Measurements from ENCODE around the gene CFAP100. TPM values are rescaled to one million over a fixed set of nuclear protein-coding genes. Genes with fewer than 3 reads are reported as not detected.

CFAP100 gene
- total and polyA plus RNA-seq, 2 of the 4 experiments (the other 2 are of a cell fraction): not detected

DNA sequence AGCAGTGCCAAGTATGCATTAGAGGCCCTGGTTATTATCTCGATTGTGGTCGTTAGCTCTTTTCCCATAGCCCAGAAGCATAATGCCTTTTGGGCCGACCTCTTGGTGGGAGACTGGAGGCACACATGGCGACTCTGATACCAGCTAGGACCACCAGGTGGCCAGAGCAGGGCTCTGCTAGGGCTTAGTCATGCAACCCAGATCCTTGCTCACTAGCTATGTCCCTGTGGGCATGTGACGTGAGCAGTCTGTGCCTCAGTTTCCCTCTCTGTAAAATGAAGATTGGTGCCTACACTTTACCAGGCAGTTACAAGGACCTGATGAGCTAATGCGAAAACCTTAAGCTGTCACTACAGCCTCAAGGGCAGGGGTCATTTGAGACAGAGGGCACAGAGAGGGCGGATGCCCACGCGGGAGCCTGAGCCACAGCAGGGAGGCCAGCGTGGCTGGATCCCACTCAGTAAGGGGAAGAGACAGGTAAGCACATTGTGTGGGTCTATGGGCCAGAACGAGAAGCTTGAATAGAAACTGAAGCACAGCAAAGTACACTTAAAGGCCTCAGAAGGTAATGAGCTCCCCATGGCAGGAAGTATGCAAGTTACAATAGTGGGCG lies 46.3 kb upstream of the CFAP100 start:
- no peak overlapping the region for H4K91ac ChIP-seq (ENCODE audit: insufficient read depth, low read depth, low read length)
- H3K4me1 ChIP-seq (ENCODE audit: control insufficient read depth, insufficient read depth, low read length): no peaks in the 10 kb centered on the region; the same call in 1 of the 2 replicates
- H4K8ac ChIP-seq (ENCODE audit: low read depth in 2 of 2, low read length in 2 of 2): no peak overlapping the region
- POLR2A ChIA-PET (ENCODE audit: unreplicated experiment): interaction anchor here (0.6 kb wide), 1 partner anchor 1224 kb away, joined by 3 read pairs; no protein-coding TSS in a partner anchor
- no peak overlapping the region for H2BK5ac ChIP-seq (ENCODE audit: low read depth, low read length, poor library complexity, severe bottlenecking)
- H3K36me3 ChIP-seq (ENCODE audit: control insufficient read depth, insufficient read depth, low read length): peaks cover 1% of the 10 kb centered on the region; the same call in 1 of the 2 replicates
- H3K79me1 ChIP-seq (ENCODE audit: low read depth in 1 of 2, low read length in 2 of 2): no peaks in the 10 kb centered on the region
- H3K9me3 ChIP-seq (ENCODE audit: control insufficient read depth, insufficient read depth, low read length): no peaks in the 10 kb centered on the region
- no peak overlapping the region for H3K23ac ChIP-seq (ENCODE audit: low read depth, low read length)
- H4K20me1 ChIP-seq (ENCODE audit: insufficient read depth, low read length): no peaks in the 10 kb centered on the region; the same call in 1 of the 2 replicates
- H3K18ac ChIP-seq (ENCODE audit: low read depth, low read length): no peak overlapping the region
- no peak overlapping the region for H4K5ac ChIP-seq (ENCODE audit: low read depth, low read length)
- ATAC-seq (ENCODE audit: low read depth) (no peak), DNase-seq (no peak)
- no peak overlapping the region for H3K4me2 ChIP-seq (ENCODE audit: low read depth, low read length)
- no peak overlapping the region for H2BK15ac ChIP-seq (ENCODE audit: low read depth, low read length)
- no peak overlapping the region for H3K4me3 ChIP-seq (ENCODE audit: insufficient read depth, low read depth, low read length)
- no peak overlapping the region for H2BK120ac ChIP-seq (ENCODE audit: low read depth, low read length)
- H2AK9ac ChIP-seq (replicated peaks; ENCODE audit: low read depth, low read length, poor library complexity): no peak overlapping the region
- no peak overlapping the region for H3K9ac ChIP-seq (ENCODE audit: low read depth, low read length)
- no peak overlapping the region for H3K4ac ChIP-seq (ENCODE audit: low read depth, low read length)
- dilution Hi-C loops (cut with HindIII; ENCODE audit: low sequenced_read_pairs, unreplicated experiment) (no loop called here), in situ Hi-C loops (cut with MboI; ENCODE audit: low sequenced_read_pairs) (no loop called here), intact Hi-C loops (cut with micrococcal nuclease) (no loop called here)
- H3K27ac ChIP-seq (ENCODE audit: insufficient read depth, low read length): no peak overlapping the region
- H3K14ac ChIP-seq (replicated peaks; ENCODE audit: low read depth, low read length): no peak overlapping the region
- H2BK20ac ChIP-seq (ENCODE audit: low read depth, low read length): no peak overlapping the region
- 0 out of 2 replicates have a peak, but pooled peaks cover 4% of the 10 kb centered on the region for H3K9me1 ChIP-seq (ENCODE audit: insufficient read depth, low read length)
- TF ChIP-seq POLR2A (IDR thresholded peaks at IDR 0.05; ENCODE audit: low read depth, low read length) (no peak), MAFK (IDR thresholded peaks at IDR 0.05; ENCODE audit: low read depth, low read length) (no peak), CTCF (conservative IDR thresholded peaks at IDR 0.05; ENCODE audit: low read depth, low read length) (0 out of 2 replicates have a peak, but pooled peaks have one; percentile 9), MAZ (IDR thresholded peaks at IDR 0.05; ENCODE audit: borderline replicate concordance, low read depth, low read length) (no peak), BHLHE40 (IDR thresholded peaks at IDR 0.05; ENCODE audit: low read depth, low read length) (no peak)
- no peak overlapping the region for H2AK5ac ChIP-seq (ENCODE audit: low read depth, low read length)
- no TSS peak for BruUV-seq (replicated peaks)
- H3K56ac ChIP-seq (ENCODE audit: extremely low read depth, insufficient read depth, low read length): no peak overlapping the region
- CTCF ChIA-PET: interaction anchor here (0.6 kb wide), 1 partner anchor 198 kb away, joined by 3 read pairs; no protein-coding TSS in a partner anchor
- H3K27me3 ChIP-seq (ENCODE audit: control insufficient read depth, insufficient read depth, low read length): peaks cover 3% of the 10 kb centered on the region; the same call in 1 of the 2 replicates
- H2AFZ ChIP-seq (replicated peaks; ENCODE audit: low read length, poor library complexity): no peak overlapping the region
- 48% methylated on average over 4 of the region's 12 CpGs; no CpG with 5 or more reads in 1 of the 2 experiments for WGBS, 2 experiments (ENCODE audit: extremely low coverage in 2 of 2, insufficient read length in 1 of 2)
